Thyroid gland (tissue), 4 donors: ENCODE measurements around the gene NBEAL2. TPM values are rescaled to one million over a fixed set of nuclear protein-coding genes. Genes with fewer than 3 reads are reported as not detected.

Experiments used
- DNase-seq, 2 donors: peaks; one replicate each; pipeline ENCODE4 v3.0.0-alpha.2; 2019
- H3K27ac ChIP-seq, 3 donors: fragments of 200-600 bp; sonication (generic); 1 replicate in 2 of 3; 2 replicates in 1 of 3; pipeline ENCODE4 v1.5.1; 2016 to 2019; ENCODE audit warnings: mild to moderate bottlenecking in 1 of 3, moderate library complexity in 1 of 3
- H3K27me3 ChIP-seq: fragments of 200-600 bp; sonication (generic); one replicate; pipeline ENCODE4 v1.5.1; 2019
- H3K36me3 ChIP-seq, 2 donors: fragments of 200-600 bp; sonication (generic); one replicate each; pipeline ENCODE4 v1.5.1; 2016 to 2019
- H3K4me1 ChIP-seq, 2 donors: fragments of 200-600 bp; sonication (generic); one replicate each; pipeline ENCODE4 v1.5.1; 2017 to 2019
- H3K4me3 ChIP-seq, 3 donors: fragments of 200-600 bp; sonication (generic); replicated peaks in 1 of 3; 1 replicate in 2 of 3; 2 replicates in 1 of 3; pipeline ENCODE4 v1.5.1; 2016; ENCODE audit warnings: mild to moderate bottlenecking in 1 of 3
- H3K9me3 ChIP-seq: fragments of 200-600 bp; sonication (generic); one replicate; pipeline ENCODE4 v1.5.1; 2017
- POLR2A ChIP-seq, 2 donors: fragments of 450-650 bp; IDR thresholded peaks; one replicate each; pipeline ENCODE4 v1.6.1; 2017; ENCODE audit warnings: antibody characterized with exemption in 2 of 2, mild to moderate bottlenecking in 2 of 2, moderate library complexity in 1 of 2
- WGBS, 2 donors: methylation state at CpG; one replicate each; pipeline ENCODE4 v1.1.5; 2017; 5-methylcytosine and 5-hydroxymethylcytosine counted together
- intact Hi-C: fragments of 100-400 bp; cut with DNase I; formaldehyde crosslinking; loops from one replicate; pipeline ENCODE4 v1.15.1; 2023
- total RNA-seq, 4 donors: library from RNA; depleted of rRNA; stranded (reverse); fragments of >200 nt; gene quantifications; one replicate each; pipeline ENCODE4 v1.2.3, GENCODE V29; 2016
- TF ChIP-seq, protein P1 (sequence below), 6 experiments: fragments of 200-600 bp in 3 of 6; fragments of 450-650 bp in 3 of 6; sonication (generic) in 3 of 6; IDR thresholded peaks; one replicate each; pipeline ENCODE4 v1.5.1; 2016 to 2019; ENCODE audit warnings: antibody characterized with exemption in 6 of 6, mild to moderate bottlenecking in 2 of 6, inconsistent platforms in 1 of 6, moderate library complexity in 1 of 6

NBEAL2 gene
- total RNA-seq, 4 donors from 2014 or later: 19.4 to 38.6 (median 27.5) TPM

GRCh38 chr3:46977811-46978195 lies 1.7 kb upstream of the NBEAL2 start:
- intact Hi-C loops: no loop called here
- no peak for DNase-seq
- TF ChIP-seq, protein P1, sequence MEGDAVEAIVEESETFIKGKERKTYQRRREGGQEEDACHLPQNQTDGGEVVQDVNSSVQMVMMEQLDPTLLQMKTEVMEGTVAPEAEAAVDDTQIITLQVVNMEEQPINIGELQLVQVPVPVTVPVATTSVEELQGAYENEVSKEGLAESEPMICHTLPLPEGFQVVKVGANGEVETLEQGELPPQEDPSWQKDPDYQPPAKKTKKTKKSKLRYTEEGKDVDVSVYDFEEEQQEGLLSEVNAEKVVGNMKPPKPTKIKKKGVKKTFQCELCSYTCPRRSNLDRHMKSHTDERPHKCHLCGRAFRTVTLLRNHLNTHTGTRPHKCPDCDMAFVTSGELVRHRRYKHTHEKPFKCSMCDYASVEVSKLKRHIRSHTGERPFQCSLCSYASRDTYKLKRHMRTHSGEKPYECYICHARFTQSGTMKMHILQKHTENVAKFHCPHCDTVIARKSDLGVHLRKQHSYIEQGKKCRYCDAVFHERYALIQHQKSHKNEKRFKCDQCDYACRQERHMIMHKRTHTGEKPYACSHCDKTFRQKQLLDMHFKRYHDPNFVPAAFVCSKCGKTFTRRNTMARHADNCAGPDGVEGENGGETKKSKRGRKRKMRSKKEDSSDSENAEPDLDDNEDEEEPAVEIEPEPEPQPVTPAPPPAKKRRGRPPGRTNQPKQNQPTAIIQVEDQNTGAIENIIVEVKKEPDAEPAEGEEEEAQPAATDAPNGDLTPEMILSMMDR (IDR thresholded peaks at IDR 0.05): no peak
- TF ChIP-seq POLR2A (IDR thresholded peaks at IDR 0.05): no peak
- Histone ChIP-seq H3K4me1 (peaks cover 29 to 46% of the 10 kb centered on the region in 2 donors), H3K4me3 (no peak overlapping the region), H3K36me3 (no peaks in the 10 kb centered on the region), H3K27me3 (no peaks in the 10 kb centered on the region), H3K9me3 (no peaks in the 10 kb centered on the region), H3K27ac (peak overlapping the region in 2 of 3 donors; percentile 72 to 83)
- WGBS, 2 donors: 89 to 98% methylated on average over 3 to 5 of the region's 5 CpGs

GRCh38 chr3:46978381-46978780 lies 1.1 kb upstream of the NBEAL2 start:
- Histone ChIP-seq H3K9me3 (no peaks in the 10 kb centered on the region), H3K27ac (peak overlapping the region in 2 of 3 donors; percentile 72 to 83), H3K4me1 (peaks cover 29 to 46% of the 10 kb centered on the region in 2 donors), H3K4me3 (no peak overlapping the region), H3K36me3 (no peaks in the 10 kb centered on the region), H3K27me3 (no peaks in the 10 kb centered on the region)
- 96 to 97% methylated on average over 4 to 8 of the region's 9 CpGs for WGBS, 2 donors
- no peak for TF ChIP-seq POLR2A (IDR thresholded peaks at IDR 0.05)
- TF ChIP-seq, protein P1 (IDR thresholded peaks at IDR 0.05): no peak
- DNase-seq: no peak
- intact Hi-C loops: no loop called here

DNA sequence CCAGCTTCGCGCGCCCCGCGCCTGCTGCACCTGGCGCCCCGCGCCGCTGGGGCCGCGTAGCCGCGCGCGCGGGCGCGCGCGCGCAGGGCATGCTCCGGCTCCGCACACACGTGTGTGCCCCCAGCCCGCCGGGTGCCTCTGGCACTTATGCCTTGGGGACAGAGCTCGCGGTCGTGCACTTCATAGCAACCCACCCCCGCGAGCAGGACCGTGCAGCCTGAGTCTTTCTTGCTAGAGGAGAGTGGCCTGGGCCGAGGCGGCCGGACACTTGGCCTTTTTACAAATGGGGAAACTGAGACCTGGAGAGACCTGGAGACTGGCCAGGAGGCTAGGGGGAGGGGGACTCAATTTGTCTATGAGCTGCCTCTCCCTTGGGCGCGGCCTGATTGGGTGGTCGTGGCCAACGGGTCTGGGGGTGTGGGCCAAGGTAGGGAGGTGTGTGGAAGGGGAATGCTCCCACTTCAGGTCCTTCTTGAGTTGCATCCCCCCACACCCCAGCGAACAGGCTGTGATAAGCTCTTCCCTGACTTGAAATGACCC lies 562 bp downstream of the NBEAL2 start:
- Histone ChIP-seq H3K4me3 (peak overlapping the region in 2 of 3 donors; percentile 40 to 47), H3K4me1 (peaks cover 25 to 40% of the 10 kb centered on the region in 2 donors), H3K27ac (peak overlapping the region in 2 of 3 donors; percentile 33 to 83), H3K27me3 (no peaks in the 10 kb centered on the region), H3K9me3 (no peaks in the 10 kb centered on the region), H3K36me3 (no peaks in the 10 kb centered on the region)
- peak; percentile 36 to 48 for DNase-seq
- 0 to 13% methylated on average over 3 to 4 of the region's 40 CpGs for WGBS, 2 donors
- intact Hi-C loops: no loop called here
- TF ChIP-seq, protein P1 (IDR thresholded peaks at IDR 0.05): no peak
- no peak for TF ChIP-seq POLR2A (IDR thresholded peaks at IDR 0.05)

- no peaks in the 10 kb centered on the region for H3K9me3 ChIP-seq
- 67 to 70% methylated on average over 3 of the region's 5 CpGs for WGBS, 2 donors
- H3K4me3 ChIP-seq: peak overlapping the region in 1 of 3 donors; percentile 10
- H3K4me1 ChIP-seq: peaks cover 16 to 35% of the 10 kb centered on the region in 2 donors
- intact Hi-C loops: no loop called here
- H3K27me3 ChIP-seq: no peaks in the 10 kb centered on the region
- peak overlapping the region in 2 of 3 donors; percentile 6 to 43 for H3K27ac ChIP-seq
- no peaks in the 10 kb centered on the region for H3K36me3 ChIP-seq
- DNase-seq: no peak
- TF ChIP-seq, protein P1 (IDR thresholded peaks at IDR 0.05): no peak
- TF ChIP-seq POLR2A (IDR thresholded peaks at IDR 0.05): no peak
Measured at GRCh38 chr3:46981932-46982471, 2.5 kb downstream of the NBEAL2 start.

DNA sequence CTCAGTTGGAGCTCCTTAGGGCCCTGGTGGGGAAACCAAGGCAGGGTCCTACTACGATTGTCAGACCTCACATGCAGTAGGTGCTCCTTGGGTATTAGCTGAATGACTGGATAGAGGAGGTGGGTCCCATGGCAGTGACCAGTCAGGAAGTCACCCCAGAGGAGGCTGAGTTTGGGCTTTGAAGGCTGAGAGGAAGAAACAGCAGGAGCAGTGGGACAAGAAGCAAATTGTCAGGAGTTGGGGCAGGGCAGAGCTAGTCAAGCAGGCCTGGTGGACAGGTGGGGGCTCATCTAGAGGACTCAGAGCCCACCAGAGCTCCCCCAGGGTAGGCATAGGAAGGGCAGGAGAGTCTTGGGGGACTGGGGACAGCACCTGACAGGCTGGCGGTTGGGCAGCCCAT lies 3.1 kb downstream of the NBEAL2 start:
- no peaks in the 10 kb centered on the region for H3K27me3 ChIP-seq
- intact Hi-C loops: no loop called here
- no peaks in the 10 kb centered on the region for H3K36me3 ChIP-seq
- 97 to 100% methylated on average over 1 to 2 of the region's 2 CpGs for WGBS, 2 donors
- H3K9me3 ChIP-seq: no peaks in the 10 kb centered on the region
- H3K4me3 ChIP-seq: no peak overlapping the region
- peak overlapping the region in 2 of 3 donors; percentile 6 to 43 for H3K27ac ChIP-seq
- peaks cover 16 to 38% of the 10 kb centered on the region in 2 donors for H3K4me1 ChIP-seq
- DNase-seq: no peak
- TF ChIP-seq, protein P1 (IDR thresholded peaks at IDR 0.05): no peak
- no peak for TF ChIP-seq POLR2A (IDR thresholded peaks at IDR 0.05)
